AG09309 (cell line): ENCODE results near the gene TP73.
"Not testable (repeated sequence)": the region's sequence is repeated elsewhere in the genome, so short reads cannot be mapped to it uniquely, and the experiment has no call there.

Experiments used
- DNase-seq: peaks from one replicate; pipeline ENCODE4 v3.0.0-alpha.2; 2010; ENCODE audit warnings: low read depth
- H3K4me3 ChIP-seq: 2 replicates; pipeline ENCODE4 v1.5.1; 2011; ENCODE audit warnings: mild to moderate bottlenecking, low read depth, low read length, moderate library complexity; ENCODE audit not compliant: control insufficient read depth
- TF ChIP-seq, protein P1 (sequence below): IDR thresholded peaks from 2 replicates; pipeline ENCODE4 v1.5.1; 2011; ENCODE audit warnings: mild to moderate bottlenecking, low read depth, low read length, inconsistent platforms; ENCODE audit not compliant: insufficient read depth, control insufficient read depth; ENCODE audit errors: missing control alignments

TP73 gene

GRCh38 chr1:3717041-3717714, 64.9 kb downstream of the TP73 start:
- no peak for DNase-seq
- no peak overlapping the region for H3K4me3 ChIP-seq
- TF ChIP-seq, protein P1, sequence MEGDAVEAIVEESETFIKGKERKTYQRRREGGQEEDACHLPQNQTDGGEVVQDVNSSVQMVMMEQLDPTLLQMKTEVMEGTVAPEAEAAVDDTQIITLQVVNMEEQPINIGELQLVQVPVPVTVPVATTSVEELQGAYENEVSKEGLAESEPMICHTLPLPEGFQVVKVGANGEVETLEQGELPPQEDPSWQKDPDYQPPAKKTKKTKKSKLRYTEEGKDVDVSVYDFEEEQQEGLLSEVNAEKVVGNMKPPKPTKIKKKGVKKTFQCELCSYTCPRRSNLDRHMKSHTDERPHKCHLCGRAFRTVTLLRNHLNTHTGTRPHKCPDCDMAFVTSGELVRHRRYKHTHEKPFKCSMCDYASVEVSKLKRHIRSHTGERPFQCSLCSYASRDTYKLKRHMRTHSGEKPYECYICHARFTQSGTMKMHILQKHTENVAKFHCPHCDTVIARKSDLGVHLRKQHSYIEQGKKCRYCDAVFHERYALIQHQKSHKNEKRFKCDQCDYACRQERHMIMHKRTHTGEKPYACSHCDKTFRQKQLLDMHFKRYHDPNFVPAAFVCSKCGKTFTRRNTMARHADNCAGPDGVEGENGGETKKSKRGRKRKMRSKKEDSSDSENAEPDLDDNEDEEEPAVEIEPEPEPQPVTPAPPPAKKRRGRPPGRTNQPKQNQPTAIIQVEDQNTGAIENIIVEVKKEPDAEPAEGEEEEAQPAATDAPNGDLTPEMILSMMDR, result no peak

DNA sequence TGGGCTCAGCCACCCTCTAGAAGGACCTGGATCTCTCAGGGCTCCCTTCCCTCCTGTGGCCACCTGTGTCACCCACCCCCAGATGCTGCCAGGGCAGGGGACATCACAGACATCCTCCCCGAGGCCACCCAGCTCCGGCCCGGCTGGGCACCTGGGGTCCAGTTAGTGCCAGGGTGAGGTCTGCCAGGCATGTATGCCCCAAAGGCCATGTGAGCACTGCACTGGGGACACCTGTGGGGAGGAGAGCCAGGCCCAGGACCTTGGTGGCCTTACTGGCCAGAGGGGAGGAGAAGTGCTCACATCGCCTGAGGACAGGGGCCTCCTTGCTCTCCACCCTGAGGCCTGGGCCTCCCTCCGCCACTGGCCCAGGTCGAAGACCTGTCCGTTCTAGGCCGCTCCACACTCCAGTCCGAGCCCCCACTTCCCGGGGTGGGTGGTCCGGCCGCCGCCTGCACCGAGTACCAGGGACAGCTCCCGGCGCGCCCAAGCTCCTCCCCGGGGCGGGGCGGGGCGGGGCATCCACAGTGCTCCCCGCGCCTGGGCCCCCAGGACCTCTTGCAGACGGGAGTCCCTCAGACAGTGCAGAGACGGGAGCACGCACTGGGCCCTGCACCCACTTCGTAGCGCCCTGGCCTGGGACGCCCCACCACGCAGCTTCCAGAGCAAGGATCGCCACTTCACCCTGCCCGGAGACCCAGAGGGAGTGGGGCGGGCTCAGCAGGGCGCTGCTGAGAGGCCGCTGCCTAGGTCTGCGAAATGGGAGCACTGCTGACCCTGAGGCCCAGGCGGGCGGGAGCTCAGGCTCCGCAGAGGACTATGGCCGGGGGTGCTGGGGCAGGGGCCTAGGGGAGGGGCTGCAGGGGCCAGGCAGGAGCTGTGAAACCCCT, 65.6 kb downstream of the TP73 start:
- no peak overlapping the region for H3K4me3 ChIP-seq
- TF ChIP-seq, protein P1, result no peak
- no peak for DNase-seq

DNA sequence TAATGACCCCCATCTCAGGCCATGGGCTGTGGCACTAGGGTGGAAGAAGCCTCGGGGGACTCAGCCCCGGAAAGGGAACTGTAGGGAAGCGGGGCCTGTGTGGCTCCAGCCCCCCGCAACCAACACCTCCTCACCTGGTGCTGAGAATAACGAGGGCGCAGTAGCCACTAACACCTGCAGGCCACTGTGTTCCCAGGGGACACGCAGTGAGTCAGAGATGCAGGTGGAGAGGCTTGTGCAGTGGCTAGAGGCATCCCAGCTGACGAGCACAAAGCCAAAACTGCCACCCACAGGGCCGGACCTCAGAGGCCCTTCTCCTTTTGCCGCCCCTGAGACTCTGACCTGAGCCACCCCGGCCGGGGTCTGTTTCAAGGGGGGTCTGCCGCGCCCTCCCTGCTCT, 66.4 kb downstream of the TP73 start:
- TF ChIP-seq, protein P1, result no peak
- H3K4me3 ChIP-seq, result no peak overlapping the region
- DNase-seq, result no peak

GRCh38 chr1:3721955-3722465, 69.7 kb downstream of the TP73 start:
- TF ChIP-seq, protein P1, result no peak
- H3K4me3 ChIP-seq, result no peak overlapping the region

GRCh38 chr1:3722846-3723245, 70.5 kb downstream of the TP73 start:
- TF ChIP-seq, protein P1, result no peak
- no peak overlapping the region for H3K4me3 ChIP-seq
- DNase-seq, result no peak

More at GRCh38 chr1:3721955-3722465, 69.7 kb downstream of the TP73 start:
- DNase-seq, result no peak

GRCh38 chr1:3724416-3725030, 72.2 kb downstream of the TP73 start:
- not testable (repeated sequence) for H3K4me3 ChIP-seq, DNase-seq
- TF ChIP-seq, protein P1, result peak; percentile 97
